ENCODE data around the gene NFIC.
A peak's percentile ranks its signal among the peaks of the same experiment; 100 is the strongest.

- TF ChIP-seq MAX (IDR thresholded peaks at IDR 0.05) (no peak), CTCF (IDR thresholded peaks at IDR 0.05; ENCODE audit: low read depth, low read length, missing input control) (no peak), GABPA (IDR thresholded peaks at IDR 0.05 in 1 of 2, conservative IDR thresholded peaks at IDR 0.05 in 1 of 2) (no peak), EGR1 (IDR thresholded peaks at IDR 0.05; ENCODE audit: low read depth in 2 of 2) (no peak), SP1 (IDR thresholded peaks at IDR 0.05) (no peak), RXRA (IDR thresholded peaks at IDR 0.05) (peak; percentile 6 to 30), FOXA1 (IDR thresholded peaks at IDR 0.05) (no peak), ATF3 (IDR thresholded peaks at IDR 0.05) (no peak), ZBTB33 (IDR thresholded peaks at IDR 0.05) (no peak), NR2F2 (IDR thresholded peaks at IDR 0.05) (no peak), REST (IDR thresholded peaks at IDR 0.05) (no peak)
Measured at GRCh38 chr19:3480383-3481091, 114.2 kb downstream of the NFIC start, which contains the start of gene SMIM24.
